ES-I3 (cell line): ENCODE data around the gene PDIA2.

Source experiments
- H3K36me3 ChIP-seq: 2 replicates; pipeline ENCODE4 v1.6.1; 2013; ENCODE audit warnings: mild to moderate bottlenecking, low read length, control low read depth, moderate library complexity; ENCODE audit not compliant: insufficient read depth
- H3K4me1 ChIP-seq: 2 replicates; pipeline ENCODE4 v1.6.1; 2013; ENCODE audit warnings: mild to moderate bottlenecking, control low read depth, low read length; ENCODE audit not compliant: insufficient read depth
- H3K9ac ChIP-seq: 2 replicates; pipeline ENCODE4 v1.6.1; 2013; ENCODE audit warnings: low read depth, mild to moderate bottlenecking, low read length, moderate library complexity
- H3K9me3 ChIP-seq: 2 replicates; pipeline ENCODE4 v1.6.1; 2013; ENCODE audit warnings: mild to moderate bottlenecking, low read length, moderate library complexity; ENCODE audit not compliant: control insufficient read depth, insufficient read depth

PDIA2 gene

DNA sequence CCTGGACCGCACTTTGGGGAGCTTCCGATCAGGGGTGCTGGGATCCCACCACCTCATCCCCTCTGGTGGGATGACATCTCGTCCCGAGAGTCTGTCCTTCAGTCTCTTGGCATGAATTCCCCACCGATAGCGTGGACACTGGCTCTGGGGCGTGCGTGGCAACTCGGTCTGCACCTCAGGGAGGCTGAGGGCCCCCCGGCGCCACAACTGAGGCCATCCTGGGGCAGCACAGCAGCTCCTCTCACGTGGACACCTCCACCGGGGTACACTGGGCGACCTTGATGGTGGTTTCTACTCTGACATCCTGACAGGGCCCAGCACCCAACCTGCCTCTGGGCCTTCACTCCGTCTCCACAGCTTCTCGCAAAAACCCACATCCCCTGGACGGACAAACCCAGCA, 8.6 kb downstream of the PDIA2 start:
- H3K9ac ChIP-seq: no peak overlapping the region
- no peaks in the 10 kb centered on the region; the same call in none of the 2 replicates for H3K36me3 ChIP-seq
- no peaks in the 10 kb centered on the region for H3K4me1 ChIP-seq
- no peaks in the 10 kb centered on the region for H3K9me3 ChIP-seq

DNA sequence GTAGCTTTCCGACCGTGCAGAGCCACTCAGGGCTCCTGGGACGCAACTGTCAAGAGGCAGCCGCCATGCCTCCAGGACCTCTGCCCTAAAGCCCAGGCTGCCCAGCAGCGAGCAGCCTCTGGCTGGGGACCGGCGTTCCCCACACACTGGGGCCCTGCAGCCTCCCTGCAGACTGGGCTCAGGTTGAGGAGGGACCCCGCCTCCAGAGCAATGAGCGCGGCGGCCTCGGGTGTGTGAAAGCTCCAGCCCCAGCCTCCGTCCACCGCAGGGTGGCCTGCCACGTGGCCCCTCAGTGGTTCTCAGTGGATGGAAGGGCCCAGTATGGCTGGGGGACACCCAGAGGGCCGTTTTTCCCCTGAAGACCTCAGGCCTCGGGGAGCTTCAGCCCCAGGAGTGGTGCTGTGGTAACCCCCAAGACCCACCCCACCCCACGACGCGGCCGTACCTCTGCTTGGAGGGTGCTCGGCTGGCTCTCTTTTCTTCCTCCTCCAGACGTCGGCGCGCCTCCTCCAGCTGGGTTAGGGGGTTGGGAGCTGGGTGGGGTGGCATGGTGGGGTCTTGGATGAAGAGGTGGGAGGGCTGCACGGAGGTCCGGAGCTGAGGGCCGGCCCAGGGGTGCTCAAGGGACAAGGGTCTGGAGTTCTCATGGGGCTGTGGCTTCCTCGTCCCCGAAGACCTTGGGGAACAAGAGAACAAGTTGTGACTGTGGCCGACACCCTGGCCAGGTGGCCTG, 10.2 kb downstream of the PDIA2 start:
- H3K36me3 ChIP-seq: no peaks in the 10 kb centered on the region; the same call in none of the 2 replicates
- H3K4me1 ChIP-seq: no peaks in the 10 kb centered on the region
- no peaks in the 10 kb centered on the region for H3K9me3 ChIP-seq

GRCh38 chr16:296276-296675, 13.3 kb downstream of the PDIA2 start:
- H3K36me3 ChIP-seq: no peaks in the 10 kb centered on the region; the same call in none of the 2 replicates
- H3K4me1 ChIP-seq: no peaks in the 10 kb centered on the region
- H3K9me3 ChIP-seq: no peaks in the 10 kb centered on the region
- no peak overlapping the region for H3K9ac ChIP-seq

More for the DNA sequence above, 10.2 kb downstream of the PDIA2 start:
- no peak overlapping the region for H3K9ac ChIP-seq

- Histone ChIP-seq H3K9me3 (no peaks in the 10 kb centered on the region), H3K36me3 (peaks cover under 1% of the 10 kb centered on the region; the same call in 1 of the 2 replicates), H3K4me1 (no peaks in the 10 kb centered on the region), H3K9ac (no peak overlapping the region)
Observed at GRCh38 chr16:296806-297510, 14.0 kb downstream of the PDIA2 start.

GRCh38 chr16:297832-298231, 14.9 kb downstream of the PDIA2 start:
- H3K9me3 ChIP-seq: no peaks in the 10 kb centered on the region
- no peaks in the 10 kb centered on the region for H3K4me1 ChIP-seq
- no peak overlapping the region for H3K9ac ChIP-seq
- H3K36me3 ChIP-seq: peaks cover 7% of the 10 kb centered on the region; the same call in 1 of the 2 replicates

GRCh38 chr16:301235-301634, 18.3 kb downstream of the PDIA2 start:
- no peak overlapping the region for H3K9ac ChIP-seq
- H3K36me3 ChIP-seq: peaks cover 7% of the 10 kb centered on the region
- H3K9me3 ChIP-seq: no peaks in the 10 kb centered on the region
- H3K4me1 ChIP-seq: no peaks in the 10 kb centered on the region

DNA sequence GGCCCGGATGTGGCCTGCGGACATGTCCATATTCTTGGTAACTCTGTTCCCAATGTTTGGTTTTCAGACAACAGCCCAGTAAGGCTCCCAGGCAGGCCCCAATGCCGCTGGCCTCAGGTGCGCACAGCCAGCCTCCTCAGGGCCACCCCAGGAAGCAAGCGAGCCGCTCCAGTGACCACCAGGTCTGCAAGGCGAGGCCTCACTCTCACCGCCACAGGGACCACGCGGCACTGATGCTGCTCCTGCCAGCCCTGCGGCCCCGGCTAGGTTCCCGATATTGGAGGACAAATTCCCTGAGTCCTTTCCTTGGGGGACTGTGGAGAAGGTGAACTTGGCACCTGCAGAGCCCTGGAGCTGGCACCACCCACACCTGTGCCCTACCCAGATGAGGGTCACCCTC, 19.0 kb downstream of the PDIA2 start:
- no peaks in the 10 kb centered on the region for H3K9me3 ChIP-seq
- no peak overlapping the region for H3K9ac ChIP-seq
- H3K36me3 ChIP-seq: peaks cover 7% of the 10 kb centered on the region
- H3K4me1 ChIP-seq: no peaks in the 10 kb centered on the region

GRCh38 chr16:303760-304505, 21.0 kb downstream of the PDIA2 start:
- no peak overlapping the region for H3K9ac ChIP-seq
- no peaks in the 10 kb centered on the region for H3K9me3 ChIP-seq
- no peaks in the 10 kb centered on the region for H3K4me1 ChIP-seq
- H3K36me3 ChIP-seq: peaks cover 7% of the 10 kb centered on the region

DNA sequence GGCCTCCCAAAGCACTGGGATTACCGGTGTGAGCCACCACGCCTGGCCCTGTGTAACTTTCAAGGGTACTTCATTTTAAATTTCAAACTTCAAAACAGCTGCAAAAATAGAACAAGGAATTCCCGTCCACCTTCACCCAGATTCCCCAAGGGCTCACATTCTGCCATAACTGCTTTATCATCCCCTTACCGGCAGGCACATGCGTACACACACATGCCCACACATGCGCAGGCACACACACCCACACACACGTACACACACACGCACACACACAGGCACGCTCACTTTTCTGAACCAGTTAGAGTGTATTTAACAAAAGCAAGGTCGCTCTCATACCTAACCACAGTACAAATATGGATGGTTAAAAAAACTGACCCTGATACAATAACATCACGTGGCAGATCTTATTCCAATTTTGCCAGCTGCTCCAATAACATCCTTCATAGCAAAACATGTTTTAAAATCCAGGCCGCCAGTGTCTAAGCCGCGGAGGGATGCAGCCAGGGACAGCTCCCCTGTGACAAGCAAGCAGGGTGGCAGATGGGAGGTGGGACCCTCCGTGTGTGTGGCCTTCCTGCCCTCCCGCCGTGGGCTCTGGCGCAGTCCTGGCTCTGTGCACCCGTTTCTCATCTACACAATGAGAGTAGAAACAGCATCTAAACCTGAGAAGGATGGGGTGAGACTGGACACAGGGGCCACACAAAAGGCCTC, 23.1 kb downstream of the PDIA2 start:
- peaks cover 7% of the 10 kb centered on the region for H3K36me3 ChIP-seq
- H3K9me3 ChIP-seq: no peaks in the 10 kb centered on the region
- H3K4me1 ChIP-seq: no peaks in the 10 kb centered on the region
- no peak overlapping the region for H3K9ac ChIP-seq

DNA sequence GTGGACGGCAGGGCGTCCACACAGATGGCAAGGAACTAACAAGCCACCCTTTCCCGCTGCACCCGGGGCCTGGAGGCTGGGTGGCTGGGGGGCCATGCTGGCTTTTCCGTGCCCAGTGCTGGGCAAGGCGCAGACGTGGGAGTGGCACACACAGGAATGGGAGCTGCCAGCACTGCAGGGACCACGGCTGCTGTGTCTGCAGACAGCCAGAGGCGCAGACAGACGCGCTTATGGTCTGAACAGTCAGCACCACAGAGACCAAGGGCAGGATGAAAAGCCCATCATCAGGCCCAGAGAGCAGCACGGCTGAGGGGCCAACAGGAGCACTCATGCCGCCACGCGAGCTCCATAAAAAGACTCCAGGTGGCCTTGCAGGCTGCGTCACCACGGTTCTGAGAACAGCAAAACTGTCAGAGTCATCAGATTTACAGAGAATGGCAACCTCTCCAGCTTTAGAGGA, 24.0 kb downstream of the PDIA2 start:
- H3K4me1 ChIP-seq: no peaks in the 10 kb centered on the region
- H3K36me3 ChIP-seq: peaks cover 8% of the 10 kb centered on the region
- H3K9ac ChIP-seq: no peak overlapping the region
- no peaks in the 10 kb centered on the region for H3K9me3 ChIP-seq

DNA sequence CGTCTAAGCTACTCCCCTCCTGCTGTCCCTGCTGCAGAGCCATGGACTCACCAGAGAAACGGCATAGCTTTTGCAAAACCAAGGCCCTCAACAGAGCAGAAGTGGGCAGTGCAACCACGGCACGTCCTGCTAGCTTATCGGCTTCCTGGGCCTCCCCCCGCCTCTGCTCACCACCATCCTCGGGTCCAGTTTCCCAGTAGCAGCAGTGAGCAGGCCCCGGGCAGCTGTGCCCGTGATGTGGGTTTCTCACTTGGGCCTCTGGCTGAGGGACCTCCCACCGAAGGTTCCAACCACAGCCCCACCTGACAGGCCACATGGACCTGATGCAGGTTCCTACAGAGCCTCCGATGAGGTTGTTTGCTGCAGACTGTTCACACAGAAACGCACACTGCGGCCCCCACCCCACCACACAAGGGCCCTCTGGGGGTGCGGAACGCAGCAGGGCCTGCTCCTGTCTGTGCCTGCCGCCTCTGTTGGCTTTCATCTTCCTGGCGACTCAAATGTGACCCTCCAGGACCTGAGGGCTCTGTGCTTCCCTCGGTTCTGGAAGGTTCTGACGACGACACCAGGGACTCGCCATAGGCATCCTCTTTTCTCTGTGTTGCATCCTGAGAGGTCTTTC, 24.8 kb downstream of the PDIA2 start:
- Histone ChIP-seq H3K4me1 (no peaks in the 10 kb centered on the region), H3K9ac (no peak overlapping the region), H3K36me3 (peaks cover 2% of the 10 kb centered on the region; the same call in 1 of the 2 replicates), H3K9me3 (no peaks in the 10 kb centered on the region)

GRCh38 chr16:309476-309875, 26.5 kb downstream of the PDIA2 start:
- H3K9me3 ChIP-seq: no peaks in the 10 kb centered on the region
- peaks cover 2% of the 10 kb centered on the region; the same call in 1 of the 2 replicates for H3K36me3 ChIP-seq
- no peak overlapping the region for H3K9ac ChIP-seq
- H3K4me1 ChIP-seq: no peaks in the 10 kb centered on the region

- Histone ChIP-seq H3K9me3 (no peaks in the 10 kb centered on the region), H3K4me1 (no peaks in the 10 kb centered on the region), H3K36me3 (peaks cover 2% of the 10 kb centered on the region; the same call in 1 of the 2 replicates), H3K9ac (no peak overlapping the region)
Observed at GRCh38 chr16:311725-312124, 28.8 kb downstream of the PDIA2 start.
